HepG2 (cell line): ENCODE results near the gene SHPK. TPM values are rescaled to one million over a fixed set of nuclear protein-coding genes. Genes with fewer than 3 reads are reported as not detected.
A peak's percentile ranks its signal among the peaks of the same experiment; 100 is the strongest.

Experiments used
- CBFB ChIP-seq: sonication (generic); formaldehyde crosslinking; IDR thresholded peaks from 2 replicates; pipeline ENCODE4 v1.4.0; 2020; ENCODE audit warnings: missing genetic modification reagents
- CHD4 ChIP-seq: fragments of 200-600 bp; sonication (generic); IDR thresholded peaks from 2 replicates; pipeline ENCODE4 v1.7.0; 2017; ENCODE audit warnings: mild to moderate bottlenecking, low read length, borderline replicate concordance
- CREB1 ChIP-seq, 2 experiments: fragments of 450-650 bp in 1 of 2; IDR thresholded peaks; 2 replicates each; pipeline ENCODE4 v1.6.1; 2016 to 2017; ENCODE audit warnings: control low read depth in 1 of 2, mild to moderate bottlenecking in 1 of 2, missing compliant biosample characterization in 1 of 2, missing genetic modification characterization in 1 of 2
- DPF2 ChIP-seq: sonication (generic); formaldehyde crosslinking; IDR thresholded peaks from 2 replicates; pipeline ENCODE4 v1.4.0; 2020; ENCODE audit warnings: mild to moderate bottlenecking, low read depth, missing genetic modification reagents, borderline replicate concordance
- FOSL2 ChIP-seq: sonication (generic); formaldehyde crosslinking; IDR thresholded peaks from 2 replicates; pipeline ENCODE4 v1.4.0; 2020; ENCODE audit warnings: missing genetic modification reagents
- KDM3A ChIP-seq: IDR thresholded peaks from 2 replicates; pipeline ENCODE4 v1.6.1; 2018; ENCODE audit warnings: low read depth, missing compliant biosample characterization
- MAFG ChIP-seq: sonication (generic); formaldehyde crosslinking; IDR thresholded peaks from 2 replicates; pipeline ENCODE4 v1.5.1; 2020; ENCODE audit warnings: mild to moderate bottlenecking, missing genetic modification reagents
- POLR2AphosphoS5 ChIP-seq: IDR thresholded peaks from 2 replicates; pipeline ENCODE4 v1.6.1; 2012; ENCODE audit warnings: low read depth, low read length
- PRPF4 ChIP-seq: fragments of 200-400 bp; formaldehyde crosslinking; IDR thresholded peaks from 2 replicates; pipeline ENCODE4 v1.6.1; 2016; ENCODE audit warnings: low read length, low read depth; ENCODE audit not compliant: poor library complexity, severe bottlenecking
- RBM39 ChIP-seq: fragments of 200-400 bp; formaldehyde crosslinking; IDR thresholded peaks from one replicate; pipeline ENCODE4 v1.6.1; 2018; ENCODE audit warnings: antibody characterized with exemption, mild to moderate bottlenecking, low read depth, low read length; ENCODE audit not compliant: poor library complexity, severe bottlenecking
- REPIN1 ChIP-seq: sonication (generic); formaldehyde crosslinking; IDR thresholded peaks from 2 replicates; pipeline ENCODE4 v1.8.0; 2022; ENCODE audit warnings: missing genetic modification reagents, low read depth, mild to moderate bottlenecking, borderline replicate concordance
- SP4 ChIP-seq: sonication (generic); formaldehyde crosslinking; IDR thresholded peaks from 2 replicates; pipeline ENCODE4 v1.8.1; 2023; ENCODE audit warnings: mild to moderate bottlenecking, missing genetic modification reagents
- SRF ChIP-seq: IDR thresholded peaks from 2 replicates; pipeline ENCODE4 v1.6.1; 2011; ENCODE audit warnings: mild to moderate bottlenecking, low read depth, low read length, moderate library complexity
- TBX2 ChIP-seq: sonication (generic); formaldehyde crosslinking; IDR thresholded peaks from 2 replicates; pipeline ENCODE4 v1.5.0; 2020; ENCODE audit warnings: missing genetic modification reagents, mild to moderate bottlenecking, borderline replicate concordance
- TCF12 ChIP-seq, 2 experiments: fragments of 450-650 bp in 1 of 2; sonication (generic) in 1 of 2; formaldehyde crosslinking in 1 of 2; IDR thresholded peaks; 2 replicates each; pipeline versions ENCODE4 v1.6.1 to v1.8.0; 2017 to 2022; ENCODE audit warnings: antibody characterized with exemption in 1 of 2, mild to moderate bottlenecking in 1 of 2, missing genetic modification reagents in 1 of 2, moderate library complexity in 1 of 2
- ZFX ChIP-seq: sonication (generic); formaldehyde crosslinking; IDR thresholded peaks from 2 replicates; pipeline ENCODE4 v1.4.0; 2020; ENCODE audit warnings: mild to moderate bottlenecking, low read depth, missing genetic modification reagents, moderate library complexity
- ZNF121 ChIP-seq: sonication (generic); formaldehyde crosslinking; IDR thresholded peaks from 2 replicates; pipeline ENCODE4 v1.5.0; 2020; ENCODE audit warnings: mild to moderate bottlenecking, missing genetic modification reagents
- ZNF678 ChIP-seq: sonication (generic); formaldehyde crosslinking; IDR thresholded peaks from 2 replicates; pipeline ENCODE4 v1.4.0; 2020; ENCODE audit warnings: mild to moderate bottlenecking, missing genetic modification reagents
- ZNF766 ChIP-seq: sonication (generic); formaldehyde crosslinking; IDR thresholded peaks from 2 replicates; pipeline ENCODE4 v1.5.0; 2020; ENCODE audit warnings: missing genetic modification reagents, borderline replicate concordance
- polyA plus RNA-seq, 8 experiments: library from polyadenylated mRNA; depleted of rRNA in 3 of 8; stranded (reverse) in 7 of 8; unstranded in 1 of 8; fragments of >200 nt; fragmentation: Illumina TruSeq in 4 of 8; extraction: Trizol in 4 of 8; gene quantifications; 2 replicates each; pipeline versions ENCODE4 v1.2.1 to v1.2.3, GENCODE V29; 2011 to 2016; ENCODE audit warnings: low read depth in 4 of 8, missing spikeins in 1 of 8, mixed read lengths in 1 of 8; ENCODE audit not compliant: insufficient read depth in 1 of 8
- total RNA-seq, 5 experiments: library from RNA; depleted of rRNA; stranded (reverse); fragments of >200 nt; fragmentation: Illumina TruSeq; extraction: Trizol; gene quantifications; 2 replicates each; pipeline ENCODE4 v1.2.3, GENCODE V29; 2016; ENCODE audit warnings: low read depth in 1 of 5
- TF ChIP-seq, protein P1 (sequence below): sonication (generic); formaldehyde crosslinking; IDR thresholded peaks from 2 replicates; pipeline ENCODE4 v1.5.1; 2020; ENCODE audit warnings: missing genetic modification reagents, mild to moderate bottlenecking, borderline replicate concordance
- TF ChIP-seq, protein P2 (sequence below): sonication (generic); formaldehyde crosslinking; IDR thresholded peaks from 2 replicates; pipeline ENCODE4 v1.5.0; 2020; ENCODE audit warnings: missing genetic modification reagents
- TF ChIP-seq, protein P3 (sequence below): sonication (generic); formaldehyde crosslinking; IDR thresholded peaks from 2 replicates; pipeline ENCODE4 v1.4.0; 2020; ENCODE audit warnings: missing genetic modification reagents

The SHPK gene
- total and polyA plus RNA-seq, 2 of the 13 experiments (the other 11 are each of a cell fraction or from before 2014, with no cell fraction given), result 16.2 to 30.9 TPM

DNA sequence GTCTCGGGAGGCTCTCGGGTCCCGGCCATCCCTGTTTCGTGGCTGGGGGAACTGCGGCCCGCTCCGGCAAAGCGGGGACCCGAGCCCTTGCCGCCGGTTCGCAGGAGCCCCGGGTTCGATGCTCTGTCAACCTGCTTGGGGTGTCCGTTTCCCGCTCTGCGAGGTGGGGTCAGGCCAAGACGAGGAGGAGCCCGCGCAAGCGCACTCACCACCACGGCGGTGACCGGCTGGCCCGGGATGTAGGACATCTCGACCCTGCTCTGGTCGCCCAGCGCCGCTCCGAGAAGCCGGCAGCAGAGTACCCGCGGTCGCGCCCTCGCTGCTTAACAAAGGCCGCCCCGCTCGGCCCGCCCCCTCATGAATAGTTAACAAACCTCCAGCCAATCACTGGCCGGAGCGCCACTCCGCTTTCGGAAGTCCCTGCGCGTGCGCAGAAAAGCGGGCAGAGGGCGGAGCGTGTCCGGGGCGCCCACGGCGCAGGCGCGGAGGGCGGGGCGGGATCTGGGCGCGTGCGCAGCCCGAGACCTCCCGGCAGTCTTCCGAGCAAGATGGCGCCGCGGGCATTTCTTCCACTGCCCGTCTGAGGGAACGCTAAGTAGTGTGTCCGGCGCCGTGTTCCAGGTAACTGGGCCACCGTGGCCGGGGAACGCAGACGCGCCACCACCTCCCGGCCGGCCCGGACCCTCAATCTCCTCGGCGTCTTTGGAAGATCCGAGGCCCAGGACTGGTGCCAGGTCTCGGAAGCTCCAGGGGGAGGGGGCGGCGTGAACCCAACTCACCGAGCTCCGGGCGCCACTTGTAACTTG, 32.4 kb upstream of the SHPK start, which contains the start of the genes EMC6 and TAX1BP3 (continued):
- TF ChIP-seq, protein P1, sequence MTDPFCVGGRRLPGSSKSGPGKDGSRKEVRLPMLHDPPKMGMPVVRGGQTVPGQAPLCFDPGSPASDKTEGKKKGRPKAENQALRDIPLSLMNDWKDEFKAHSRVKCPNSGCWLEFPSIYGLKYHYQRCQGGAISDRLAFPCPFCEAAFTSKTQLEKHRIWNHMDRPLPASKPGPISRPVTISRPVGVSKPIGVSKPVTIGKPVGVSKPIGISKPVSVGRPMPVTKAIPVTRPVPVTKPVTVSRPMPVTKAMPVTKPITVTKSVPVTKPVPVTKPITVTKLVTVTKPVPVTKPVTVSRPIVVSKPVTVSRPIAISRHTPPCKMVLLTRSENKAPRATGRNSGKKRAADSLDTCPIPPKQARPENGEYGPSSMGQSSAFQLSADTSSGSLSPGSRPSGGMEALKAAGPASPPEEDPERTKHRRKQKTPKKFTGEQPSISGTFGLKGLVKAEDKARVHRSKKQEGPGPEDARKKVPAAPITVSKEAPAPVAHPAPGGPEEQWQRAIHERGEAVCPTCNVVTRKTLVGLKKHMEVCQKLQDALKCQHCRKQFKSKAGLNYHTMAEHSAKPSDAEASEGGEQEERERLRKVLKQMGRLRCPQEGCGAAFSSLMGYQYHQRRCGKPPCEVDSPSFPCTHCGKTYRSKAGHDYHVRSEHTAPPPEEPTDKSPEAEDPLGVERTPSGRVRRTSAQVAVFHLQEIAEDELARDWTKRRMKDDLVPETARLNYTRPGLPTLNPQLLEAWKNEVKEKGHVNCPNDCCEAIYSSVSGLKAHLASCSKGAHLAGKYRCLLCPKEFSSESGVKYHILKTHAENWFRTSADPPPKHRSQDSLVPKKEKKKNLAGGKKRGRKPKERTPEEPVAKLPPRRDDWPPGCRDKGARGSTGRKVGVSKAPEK, result no peak
- TF ChIP-seq TCF12 (IDR thresholded peaks at IDR 0.05), result no peak
- TF ChIP-seq TCF12 (CRISPR knock-in tag; IDR thresholded peaks at IDR 0.05), result no peak
- peak; percentile 90 for TF ChIP-seq ZFX (CRISPR knock-in tag)
- TF ChIP-seq, protein P2, sequence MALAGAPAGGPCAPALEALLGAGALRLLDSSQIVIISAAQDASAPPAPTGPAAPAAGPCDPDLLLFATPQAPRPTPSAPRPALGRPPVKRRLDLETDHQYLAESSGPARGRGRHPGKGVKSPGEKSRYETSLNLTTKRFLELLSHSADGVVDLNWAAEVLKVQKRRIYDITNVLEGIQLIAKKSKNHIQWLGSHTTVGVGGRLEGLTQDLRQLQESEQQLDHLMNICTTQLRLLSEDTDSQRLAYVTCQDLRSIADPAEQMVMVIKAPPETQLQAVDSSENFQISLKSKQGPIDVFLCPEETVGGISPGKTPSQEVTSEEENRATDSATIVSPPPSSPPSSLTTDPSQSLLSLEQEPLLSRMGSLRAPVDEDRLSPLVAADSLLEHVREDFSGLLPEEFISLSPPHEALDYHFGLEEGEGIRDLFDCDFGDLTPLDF (CRISPR knock-in tag), result peak; percentile 88
- TF ChIP-seq CHD4, result no peak
- TF ChIP-seq ZNF766 (CRISPR knock-in tag), result no peak
- TF ChIP-seq, protein P3, sequence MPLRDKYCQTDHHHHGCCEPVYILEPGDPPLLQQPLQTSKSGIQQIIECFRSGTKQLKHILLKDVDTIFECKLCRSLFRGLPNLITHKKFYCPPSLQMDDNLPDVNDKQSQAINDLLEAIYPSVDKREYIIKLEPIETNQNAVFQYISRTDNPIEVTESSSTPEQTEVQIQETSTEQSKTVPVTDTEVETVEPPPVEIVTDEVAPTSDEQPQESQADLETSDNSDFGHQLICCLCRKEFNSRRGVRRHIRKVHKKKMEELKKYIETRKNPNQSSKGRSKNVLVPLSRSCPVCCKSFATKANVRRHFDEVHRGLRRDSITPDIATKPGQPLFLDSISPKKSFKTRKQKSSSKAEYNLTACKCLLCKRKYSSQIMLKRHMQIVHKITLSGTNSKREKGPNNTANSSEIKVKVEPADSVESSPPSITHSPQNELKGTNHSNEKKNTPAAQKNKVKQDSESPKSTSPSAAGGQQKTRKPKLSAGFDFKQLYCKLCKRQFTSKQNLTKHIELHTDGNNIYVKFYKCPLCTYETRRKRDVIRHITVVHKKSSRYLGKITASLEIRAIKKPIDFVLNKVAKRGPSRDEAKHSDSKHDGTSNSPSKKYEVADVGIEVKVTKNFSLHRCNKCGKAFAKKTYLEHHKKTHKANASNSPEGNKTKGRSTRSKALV (CRISPR knock-in tag), result peak; percentile 83
- no peak for TF ChIP-seq MAFG (CRISPR knock-in tag)
- TF ChIP-seq SP4, result no peak; the same call in 1 of the 2 replicates
- TF ChIP-seq ZNF678 (CRISPR knock-in tag), result no peak; the same call in 1 of the 2 replicates
- peak; percentile 92 for TF ChIP-seq POLR2AphosphoS5
- TF ChIP-seq CREB1 (IDR thresholded peaks at IDR 0.05), result no peak
- TF ChIP-seq CREB1 (CRISPR knock-in tag; IDR thresholded peaks at IDR 0.05), result no peak
- no peak for TF ChIP-seq DPF2 (CRISPR knock-in tag)
- no peak for TF ChIP-seq PRPF4
- TF ChIP-seq RBM39, result peak; percentile 82
- TF ChIP-seq FOSL2 (CRISPR knock-in tag), result no peak
- TF ChIP-seq ZNF121, result no peak
- peak; percentile 15; the same call in 1 of the 2 replicates for TF ChIP-seq CBFB (CRISPR knock-in tag)
- TF ChIP-seq TBX2 (CRISPR knock-in tag), result no peak
- no peak for TF ChIP-seq KDM3A (CRISPR knock-in tag)
- no peak for TF ChIP-seq REPIN1 (CRISPR knock-in tag)
- no peak for TF ChIP-seq SRF
